ENCODE data around the gene CCNDBP1. TPM values are rescaled to one million over a fixed set of nuclear protein-coding genes. Genes with fewer than 3 reads are reported as not detected.

CCNDBP1 gene
- total RNA-seq, 1 experiment from 2014 or later: 34.1 TPM

DNA sequence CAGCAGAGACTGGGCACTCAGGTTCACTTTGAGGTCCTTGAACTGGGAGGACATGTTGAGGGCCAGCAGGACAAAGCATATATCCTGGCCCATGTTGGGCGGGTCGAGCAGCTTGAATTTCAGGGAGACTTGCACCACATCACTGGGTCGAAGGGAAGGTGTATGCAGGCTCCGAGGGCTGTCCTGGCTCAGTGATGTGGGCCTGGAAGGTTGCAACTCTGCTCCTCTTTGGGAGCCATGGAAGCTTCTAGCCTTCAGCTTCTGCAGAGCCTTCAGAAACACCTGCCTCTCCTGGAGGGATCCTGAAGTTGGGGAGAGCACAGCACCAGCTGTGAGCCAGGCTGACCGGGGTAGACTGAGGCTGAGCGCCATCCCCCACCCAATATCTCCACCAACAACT lies 50.3 kb downstream of the CCNDBP1 start:
- no peak overlapping the region for H3K56ac ChIP-seq (ENCODE audit: insufficient read length, low read depth, low read length)
- H4K5ac ChIP-seq (ENCODE audit: insufficient read length, low read depth, low read length): no peak overlapping the region
- H4K8ac ChIP-seq (replicated peaks; ENCODE audit: insufficient read length, low read depth, low read length): no peak overlapping the region
- peaks cover 13% of the 10 kb centered on the region for H3K27me3 Mint-ChIP-seq (ENCODE audit: low read depth)
- no peak overlapping the region for H3K27ac ChIP-seq (ENCODE audit: insufficient read length, low read depth, low read length)
- no peak overlapping the region for H3K18ac ChIP-seq (ENCODE audit: insufficient read length, low read depth, low read length)
- no peak overlapping the region for H3T11ph ChIP-seq (ENCODE audit: low read length)
- H2BK120ac ChIP-seq (ENCODE audit: low read depth, low read length, poor library complexity, severe bottlenecking): no peak overlapping the region
- H3K79me2 ChIP-seq (ENCODE audit: insufficient read depth, low read length): no peaks in the 10 kb centered on the region
- H3K9me3 ChIP-seq (ENCODE audit: control insufficient read depth, low read depth, low read length): no peaks in the 10 kb centered on the region
- no peak overlapping the region for H3K4ac ChIP-seq (ENCODE audit: low read depth, low read length)
- H3K27ac Mint-ChIP-seq: no peak overlapping the region
- no CpG with 5 or more reads among the region's 6 CpGs for WGBS (ENCODE audit: extremely low coverage, insufficient read length, low lambda C conversion rate)
- no peaks in the 10 kb centered on the region for H3K4me1 ChIP-seq (ENCODE audit: insufficient read depth, low read length)
- no peak for DNase-seq
- no peaks in the 10 kb centered on the region for H3K27me3 ChIP-seq (ENCODE audit: insufficient read depth, low read length)
- TF ChIP-seq, protein P1, sequence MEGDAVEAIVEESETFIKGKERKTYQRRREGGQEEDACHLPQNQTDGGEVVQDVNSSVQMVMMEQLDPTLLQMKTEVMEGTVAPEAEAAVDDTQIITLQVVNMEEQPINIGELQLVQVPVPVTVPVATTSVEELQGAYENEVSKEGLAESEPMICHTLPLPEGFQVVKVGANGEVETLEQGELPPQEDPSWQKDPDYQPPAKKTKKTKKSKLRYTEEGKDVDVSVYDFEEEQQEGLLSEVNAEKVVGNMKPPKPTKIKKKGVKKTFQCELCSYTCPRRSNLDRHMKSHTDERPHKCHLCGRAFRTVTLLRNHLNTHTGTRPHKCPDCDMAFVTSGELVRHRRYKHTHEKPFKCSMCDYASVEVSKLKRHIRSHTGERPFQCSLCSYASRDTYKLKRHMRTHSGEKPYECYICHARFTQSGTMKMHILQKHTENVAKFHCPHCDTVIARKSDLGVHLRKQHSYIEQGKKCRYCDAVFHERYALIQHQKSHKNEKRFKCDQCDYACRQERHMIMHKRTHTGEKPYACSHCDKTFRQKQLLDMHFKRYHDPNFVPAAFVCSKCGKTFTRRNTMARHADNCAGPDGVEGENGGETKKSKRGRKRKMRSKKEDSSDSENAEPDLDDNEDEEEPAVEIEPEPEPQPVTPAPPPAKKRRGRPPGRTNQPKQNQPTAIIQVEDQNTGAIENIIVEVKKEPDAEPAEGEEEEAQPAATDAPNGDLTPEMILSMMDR (conservative IDR thresholded peaks at IDR 0.05): no peak
- no peak overlapping the region for H2BK5ac ChIP-seq (ENCODE audit: insufficient read length, low read length)
- no peak overlapping the region for H3K4me3 Mint-ChIP-seq
- no peaks in the 10 kb centered on the region for H4K20me1 ChIP-seq (ENCODE audit: control insufficient read depth, insufficient read depth, insufficient read length)
- H2BK12ac ChIP-seq (ENCODE audit: insufficient read length, low read depth, low read length): no peak overlapping the region
- H2AFZ ChIP-seq (ENCODE audit: low read length): no peak overlapping the region
- H3K9ac ChIP-seq (ENCODE audit: extremely low read depth, insufficient read length, low read length): no peak overlapping the region
- no peak overlapping the region for H2BK20ac ChIP-seq (ENCODE audit: low read depth, low read length, poor library complexity, severe bottlenecking)
- H2BK15ac ChIP-seq (ENCODE audit: low read depth, low read length): no peak overlapping the region
- no peak overlapping the region for H4K91ac ChIP-seq (ENCODE audit: insufficient read length, low read depth, low read length)
- H3K4me1 Mint-ChIP-seq: 0 out of 4 replicates have a peak, but pooled peaks cover 0 to 2% of the 10 kb centered on the region in 2 experiments
- no peaks in the 10 kb centered on the region for H3K79me1 ChIP-seq (ENCODE audit: insufficient read depth, low read depth, low read length, poor library complexity, severe bottlenecking)
- no peak overlapping the region for H3K4me2 ChIP-seq (ENCODE audit: insufficient read depth, insufficient read length, low read length)
- no peak overlapping the region for H3K23ac ChIP-seq (ENCODE audit: insufficient read length, low read depth, low read length)
- no peak overlapping the region for H2AK5ac ChIP-seq (ENCODE audit: insufficient read length, low read length)
- no peaks in the 10 kb centered on the region; a peak in 1 of 5 replicates for H3K9me3 Mint-ChIP-seq
- H3K23me2 ChIP-seq (ENCODE audit: insufficient read length, low read depth, low read length, poor library complexity, severe bottlenecking): no peaks in the 10 kb centered on the region
- no peaks in the 10 kb centered on the region for H3K36me3 Mint-ChIP-seq (ENCODE audit: insufficient read depth in 1 of 3, low read depth in 3 of 3)
- no peak overlapping the region for H3K14ac ChIP-seq (ENCODE audit: insufficient read depth, low read length)
